KMS-11 (cell line): ENCODE results near the gene VAMP5.

ENCODE experiments used
- H2AFZ ChIP-seq: fragments of 200-600 bp; sonication (generic); 2 replicates; pipeline ENCODE4 v1.6.1; 2016; ENCODE audit warnings: antibody characterized with exemption, mixed run types, low read depth
- H3K27ac ChIP-seq: fragments of 200-600 bp; sonication (generic); 2 replicates; pipeline ENCODE4 v1.6.1; 2016; ENCODE audit warnings: mild to moderate bottlenecking, mixed run types
- H3K27me3 ChIP-seq: fragments of 200-600 bp; sonication (generic); 2 replicates; pipeline ENCODE4 v1.6.1; 2017; ENCODE audit warnings: mild to moderate bottlenecking, low read depth, mixed run types, moderate library complexity; ENCODE audit not compliant: insufficient read depth
- H3K36me3 ChIP-seq: fragments of 200-600 bp; sonication (generic); 2 replicates; pipeline ENCODE4 v1.6.1; 2017; ENCODE audit warnings: mild to moderate bottlenecking, mixed run types; ENCODE audit not compliant: insufficient read depth
- H3K4me1 ChIP-seq: fragments of 200-600 bp; sonication (generic); 2 replicates; pipeline ENCODE4 v1.6.1; 2016; ENCODE audit warnings: mild to moderate bottlenecking, low read depth, mixed run types; ENCODE audit not compliant: poor library complexity, severe bottlenecking
- H3K4me2 ChIP-seq: fragments of 200-600 bp; sonication (generic); 2 replicates; pipeline ENCODE4 v1.7.0; 2016; ENCODE audit warnings: mild to moderate bottlenecking, mixed run types
- H3K4me3 ChIP-seq: fragments of 200-600 bp; sonication (generic); IDR thresholded peaks from 2 replicates; pipeline ENCODE4 v1.6.1; 2017; ENCODE audit warnings: low read depth, low read length, mixed read lengths; ENCODE audit not compliant: insufficient read depth
- H3K79me2 ChIP-seq: fragments of 200-600 bp; sonication (generic); 2 replicates; pipeline ENCODE4 v1.6.1; 2016; ENCODE audit warnings: low read depth, mixed run types; ENCODE audit not compliant: insufficient read depth
- H3K9ac ChIP-seq: fragments of 200-600 bp; sonication (generic); 2 replicates; pipeline ENCODE4 v1.6.1; 2016; ENCODE audit warnings: mild to moderate bottlenecking, mixed run types
- H4K20me1 ChIP-seq: fragments of 200-600 bp; sonication (generic); 2 replicates; pipeline ENCODE4 v1.6.1; 2016; ENCODE audit warnings: mild to moderate bottlenecking, mixed run types; ENCODE audit not compliant: insufficient read depth
- TF ChIP-seq, protein P1 (sequence below): fragments of 200-600 bp; sonication (generic); conservative IDR thresholded peaks from 2 replicates; pipeline ENCODE4 v1.6.1; 2017; ENCODE audit warnings: low read depth, mild to moderate bottlenecking, antibody characterized with exemption, low read length, moderate library complexity, mixed read lengths

Gene VAMP5

GRCh38 chr2:85549826-85550225, 34.4 kb upstream of the VAMP5 start:
- Histone ChIP-seq H3K79me2 (no peaks in the 10 kb centered on the region), H3K27me3 (no peaks in the 10 kb centered on the region), H3K36me3 (no peaks in the 10 kb centered on the region; the same call in 1 of the 2 replicates), H3K9ac (no peak overlapping the region), H2AFZ (no peak overlapping the region), H3K27ac (no peak overlapping the region), H3K4me2 (no peak overlapping the region), H3K4me3 (no peak overlapping the region), H3K4me1 (no peaks in the 10 kb centered on the region), H4K20me1 (peaks cover 10% of the 10 kb centered on the region; the same call in 1 of the 2 replicates)
- TF ChIP-seq, protein P1, sequence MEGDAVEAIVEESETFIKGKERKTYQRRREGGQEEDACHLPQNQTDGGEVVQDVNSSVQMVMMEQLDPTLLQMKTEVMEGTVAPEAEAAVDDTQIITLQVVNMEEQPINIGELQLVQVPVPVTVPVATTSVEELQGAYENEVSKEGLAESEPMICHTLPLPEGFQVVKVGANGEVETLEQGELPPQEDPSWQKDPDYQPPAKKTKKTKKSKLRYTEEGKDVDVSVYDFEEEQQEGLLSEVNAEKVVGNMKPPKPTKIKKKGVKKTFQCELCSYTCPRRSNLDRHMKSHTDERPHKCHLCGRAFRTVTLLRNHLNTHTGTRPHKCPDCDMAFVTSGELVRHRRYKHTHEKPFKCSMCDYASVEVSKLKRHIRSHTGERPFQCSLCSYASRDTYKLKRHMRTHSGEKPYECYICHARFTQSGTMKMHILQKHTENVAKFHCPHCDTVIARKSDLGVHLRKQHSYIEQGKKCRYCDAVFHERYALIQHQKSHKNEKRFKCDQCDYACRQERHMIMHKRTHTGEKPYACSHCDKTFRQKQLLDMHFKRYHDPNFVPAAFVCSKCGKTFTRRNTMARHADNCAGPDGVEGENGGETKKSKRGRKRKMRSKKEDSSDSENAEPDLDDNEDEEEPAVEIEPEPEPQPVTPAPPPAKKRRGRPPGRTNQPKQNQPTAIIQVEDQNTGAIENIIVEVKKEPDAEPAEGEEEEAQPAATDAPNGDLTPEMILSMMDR, result no peak

- no peaks in the 10 kb centered on the region for H3K27me3 ChIP-seq
- no peak overlapping the region for H3K4me2 ChIP-seq
- H3K4me1 ChIP-seq, result no peaks in the 10 kb centered on the region
- H4K20me1 ChIP-seq, result peaks cover 6% of the 10 kb centered on the region; the same call in 1 of the 2 replicates
- H3K79me2 ChIP-seq, result no peaks in the 10 kb centered on the region
- H2AFZ ChIP-seq, result no peak overlapping the region
- no peak overlapping the region for H3K27ac ChIP-seq
- no peak overlapping the region for H3K4me3 ChIP-seq
- H3K36me3 ChIP-seq, result no peaks in the 10 kb centered on the region; the same call in 1 of the 2 replicates
- TF ChIP-seq, protein P1, result no peak
- no peak overlapping the region for H3K9ac ChIP-seq
Measured at GRCh38 chr2:85550486-85550885, 33.7 kb upstream of the VAMP5 start.

- no peak overlapping the region for H3K27ac ChIP-seq
- no peaks in the 10 kb centered on the region; the same call in 1 of the 2 replicates for H3K36me3 ChIP-seq
- H3K4me1 ChIP-seq, result no peaks in the 10 kb centered on the region
- H4K20me1 ChIP-seq, result no peaks in the 10 kb centered on the region; the same call in 1 of the 2 replicates
- no peaks in the 10 kb centered on the region for H3K27me3 ChIP-seq
- no peak overlapping the region for H3K9ac ChIP-seq
- TF ChIP-seq, protein P1, result peak; percentile 97
- no peaks in the 10 kb centered on the region for H3K79me2 ChIP-seq
- no peak overlapping the region for H2AFZ ChIP-seq
- H3K4me2 ChIP-seq, result no peak overlapping the region
- no peak overlapping the region for H3K4me3 ChIP-seq
Measured at GRCh38 chr2:85551698-85552678, 32.2 kb upstream of the VAMP5 start.

DNA sequence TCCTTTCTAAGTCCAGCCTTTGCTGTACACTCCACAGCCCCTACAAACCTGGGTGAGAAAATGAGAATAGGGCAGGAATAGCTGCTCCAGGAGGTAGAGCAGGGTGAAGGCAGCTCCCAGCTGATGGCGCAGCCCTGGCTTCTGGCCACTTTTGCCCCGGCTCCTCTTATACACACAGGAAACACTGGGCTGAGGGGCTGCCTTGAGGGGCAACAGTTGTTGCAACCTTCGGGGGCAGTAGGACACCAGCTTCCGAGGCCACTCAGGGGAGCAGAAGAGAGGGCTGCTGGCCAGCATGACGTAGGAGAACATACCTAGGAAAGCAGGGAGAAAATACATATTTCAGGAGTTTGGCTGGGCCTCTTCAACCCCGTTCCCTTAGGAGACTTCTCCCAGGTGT, 31.0 kb upstream of the VAMP5 start:
- Histone ChIP-seq H3K4me3 (no peak overlapping the region), H2AFZ (no peak overlapping the region), H4K20me1 (no peaks in the 10 kb centered on the region), H3K27me3 (no peaks in the 10 kb centered on the region), H3K4me2 (no peak overlapping the region), H3K27ac (no peak overlapping the region), H3K9ac (no peak overlapping the region), H3K36me3 (no peaks in the 10 kb centered on the region; the same call in 1 of the 2 replicates), H3K79me2 (no peaks in the 10 kb centered on the region), H3K4me1 (no peaks in the 10 kb centered on the region)
- TF ChIP-seq, protein P1, result no peak
